Measurements from ENCODE around the gene CYS1. TPM values are rescaled to one million over a fixed set of nuclear protein-coding genes. Genes with fewer than 3 reads are reported as not detected.

Gene CYS1
- total and polyA plus RNA-seq, 2 of the 13 experiments (the other 11 are each of a cell fraction or from before 2014, with no cell fraction given): 0.04 TPM; not detected in 1

- no peak for TF ChIP-seq MAFK (conservative IDR thresholded peaks at IDR 0.05 in 1 of 2, IDR thresholded peaks at IDR 0.05 in 1 of 2; ENCODE audit: low read length in 2 of 2)
- TF ChIP-seq RFX1 (IDR thresholded peaks at IDR 0.05): no peak
- no peak for TF ChIP-seq DPF2 (CRISPR knock-in tag; IDR thresholded peaks at IDR 0.05; ENCODE audit: borderline replicate concordance, low read depth)
- TF ChIP-seq ATF7 (IDR thresholded peaks at IDR 0.05): no peak
- no peak for TF ChIP-seq ATF7 (CRISPR knock-in tag; IDR thresholded peaks at IDR 0.05)
- no peak for TF ChIP-seq ZFP90 (CRISPR knock-in tag; IDR thresholded peaks at IDR 0.05; ENCODE audit: borderline replicate concordance)
- TF ChIP-seq RBAK (CRISPR knock-in tag; IDR thresholded peaks at IDR 0.05): 0 out of 2 replicates have a peak, but pooled peaks have one; percentile 35
- TF ChIP-seq ELF3 (CRISPR knock-in tag; IDR thresholded peaks at IDR 0.05): peak; percentile 60; the same call in 1 of the 2 replicates
- no peak for TF ChIP-seq KMT2A (CRISPR knock-in tag; IDR thresholded peaks at IDR 0.05)
- TF ChIP-seq ZMAT3 (CRISPR knock-in tag; conservative IDR thresholded peaks at IDR 0.05): no peak
- TF ChIP-seq, protein P1, sequence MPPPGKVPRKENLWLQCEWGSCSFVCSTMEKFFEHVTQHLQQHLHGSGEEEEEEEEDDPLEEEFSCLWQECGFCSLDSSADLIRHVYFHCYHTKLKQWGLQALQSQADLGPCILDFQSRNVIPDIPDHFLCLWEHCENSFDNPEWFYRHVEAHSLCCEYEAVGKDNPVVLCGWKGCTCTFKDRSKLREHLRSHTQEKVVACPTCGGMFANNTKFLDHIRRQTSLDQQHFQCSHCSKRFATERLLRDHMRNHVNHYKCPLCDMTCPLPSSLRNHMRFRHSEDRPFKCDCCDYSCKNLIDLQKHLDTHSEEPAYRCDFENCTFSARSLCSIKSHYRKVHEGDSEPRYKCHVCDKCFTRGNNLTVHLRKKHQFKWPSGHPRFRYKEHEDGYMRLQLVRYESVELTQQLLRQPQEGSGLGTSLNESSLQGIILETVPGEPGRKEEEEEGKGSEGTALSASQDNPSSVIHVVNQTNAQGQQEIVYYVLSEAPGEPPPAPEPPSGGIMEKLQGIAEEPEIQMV (CRISPR knock-in tag; IDR thresholded peaks at IDR 0.05; ENCODE audit: low read depth): no peak
- TF ChIP-seq, protein P2, sequence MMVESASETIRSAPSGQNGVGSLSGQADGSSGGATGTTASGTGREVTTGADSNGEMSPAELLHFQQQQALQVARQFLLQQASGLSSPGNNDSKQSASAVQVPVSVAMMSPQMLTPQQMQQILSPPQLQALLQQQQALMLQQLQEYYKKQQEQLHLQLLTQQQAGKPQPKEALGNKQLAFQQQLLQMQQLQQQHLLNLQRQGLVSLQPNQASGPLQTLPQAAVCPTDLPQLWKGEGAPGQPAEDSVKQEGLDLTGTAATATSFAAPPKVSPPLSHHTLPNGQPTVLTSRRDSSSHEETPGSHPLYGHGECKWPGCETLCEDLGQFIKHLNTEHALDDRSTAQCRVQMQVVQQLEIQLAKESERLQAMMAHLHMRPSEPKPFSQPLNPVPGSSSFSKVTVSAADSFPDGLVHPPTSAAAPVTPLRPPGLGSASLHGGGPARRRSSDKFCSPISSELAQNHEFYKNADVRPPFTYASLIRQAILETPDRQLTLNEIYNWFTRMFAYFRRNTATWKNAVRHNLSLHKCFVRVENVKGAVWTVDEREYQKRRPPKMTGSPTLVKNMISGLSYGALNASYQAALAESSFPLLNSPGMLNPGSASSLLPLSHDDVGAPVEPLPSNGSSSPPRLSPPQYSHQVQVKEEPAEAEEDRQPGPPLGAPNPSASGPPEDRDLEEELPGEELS (CRISPR knock-in tag; IDR thresholded peaks at IDR 0.05): peak; percentile 57
- TF ChIP-seq ZNF552 (CRISPR knock-in tag; IDR thresholded peaks at IDR 0.05; ENCODE audit: borderline replicate concordance): no peak
- TF ChIP-seq ZNF235 (CRISPR knock-in tag; IDR thresholded peaks at IDR 0.05; ENCODE audit: borderline replicate concordance): no peak
- TF ChIP-seq ZNF160 (CRISPR knock-in tag; IDR thresholded peaks at IDR 0.05): no peak
- TF ChIP-seq ZBTB26 (CRISPR knock-in tag; IDR thresholded peaks at IDR 0.05; ENCODE audit: borderline replicate concordance): peak; percentile 27; the same call in 1 of the 2 replicates
- no peak for TF ChIP-seq ELK4 (CRISPR knock-in tag; IDR thresholded peaks at IDR 0.05; ENCODE audit: borderline replicate concordance)
Measured at GRCh38 chr2:10062931-10063365, 17.3 kb downstream of the CYS1 start (continued).

Measured in HepG2 (cell line).